ENCODE measurements around the gene POLR2I. TPM values are rescaled to one million over a fixed set of nuclear protein-coding genes. Genes with fewer than 3 reads are reported as not detected.

POLR2I gene
- total and polyA plus RNA-seq, 4 donors: 11.4 to 110 (median 61.1) TPM

- Histone ChIP-seq H3K36me3 (ENCODE audit: control insufficient read depth in 4 of 4, insufficient read depth in 3 of 4, low read depth in 1 of 4, low read length in 3 of 4) (no peaks in the 10 kb centered on the region), H3K4me3 (ENCODE audit: low read depth in 1 of 3, low read length in 3 of 3) (no peak overlapping the region), H3K4me1 (ENCODE audit: control insufficient read depth in 4 of 4, insufficient read depth in 4 of 4, low read length in 3 of 4) (no peaks in the 10 kb centered on the region), H3K9ac (ENCODE audit: low read depth in 1 of 2, low read length in 2 of 2) (no peak overlapping the region), H3K27me3 (ENCODE audit: control insufficient read depth in 4 of 4, insufficient read depth in 4 of 4, low read length in 3 of 4) (no peaks in the 10 kb centered on the region), H3K27ac (ENCODE audit: low read depth in 1 of 2, low read length in 2 of 2) (no peak overlapping the region), H3K9me3 (ENCODE audit: control insufficient read depth in 4 of 4, low read length in 3 of 4) (no peaks in the 10 kb centered on the region)
- 96% methylated on average over 5 of the region's 5 CpGs for WGBS
- TF ChIP-seq CTCF (IDR thresholded peaks at IDR 0.05; ENCODE audit: low read depth, low read length, missing input control) (no peak), REST (IDR thresholded peaks at IDR 0.05) (no peak), YY1 (IDR thresholded peaks at IDR 0.05) (no peak), TAF1 (conservative IDR thresholded peaks at IDR 0.05) (no peak), NR2F2 (IDR thresholded peaks at IDR 0.05) (no peak), HNF4G (IDR thresholded peaks at IDR 0.05) (no peak), GABPA (IDR thresholded peaks at IDR 0.05 in 1 of 2, conservative IDR thresholded peaks at IDR 0.05 in 1 of 2) (no peak)
- DNase-seq (ENCODE audit: low spot score): no peak
These were observed 24.8 kb downstream of the POLR2I start for GRCh38 chr19:36089847-36090246.

- Histone ChIP-seq H3K9ac (ENCODE audit: low read depth in 1 of 2, low read length in 2 of 2) (no peak overlapping the region), H3K27me3 (ENCODE audit: control insufficient read depth in 4 of 4, insufficient read depth in 4 of 4, low read length in 3 of 4) (no peaks in the 10 kb centered on the region), H3K36me3 (ENCODE audit: control insufficient read depth in 4 of 4, insufficient read depth in 3 of 4, low read depth in 1 of 4, low read length in 3 of 4) (peaks cover 0 to 2% (median 0%) of the 10 kb centered on the region in 4 donors), H3K27ac (ENCODE audit: low read depth in 1 of 2, low read length in 2 of 2) (no peak overlapping the region), H3K4me1 (ENCODE audit: control insufficient read depth in 4 of 4, insufficient read depth in 4 of 4, low read length in 3 of 4) (no peaks in the 10 kb centered on the region), H3K9me3 (ENCODE audit: control insufficient read depth in 4 of 4, low read length in 3 of 4) (no peaks in the 10 kb centered on the region), H3K4me3 (ENCODE audit: low read depth in 1 of 3, low read length in 3 of 3) (no peak overlapping the region)
- no peak for TF ChIP-seq GABPA (IDR thresholded peaks at IDR 0.05 in 1 of 2, conservative IDR thresholded peaks at IDR 0.05 in 1 of 2)
- no peak for TF ChIP-seq JUND (IDR thresholded peaks at IDR 0.05)
- no peak for TF ChIP-seq REST (IDR thresholded peaks at IDR 0.05)
- no peak for TF ChIP-seq NR2F2 (IDR thresholded peaks at IDR 0.05)
- no peak for TF ChIP-seq MAX (IDR thresholded peaks at IDR 0.05)
- no peak for TF ChIP-seq HNF4A (conservative IDR thresholded peaks at IDR 0.05)
- no peak for TF ChIP-seq SP1 (IDR thresholded peaks at IDR 0.05)
- no peak for TF ChIP-seq YY1 (IDR thresholded peaks at IDR 0.05)
- TF ChIP-seq HNF4G (IDR thresholded peaks at IDR 0.05): no peak
- TF ChIP-seq ATF3 (IDR thresholded peaks at IDR 0.05): no peak
- TF ChIP-seq TAF1 (conservative IDR thresholded peaks at IDR 0.05): no peak
- no peak for TF ChIP-seq EGR1 (IDR thresholded peaks at IDR 0.05; ENCODE audit: low read depth in 2 of 2)
- TF ChIP-seq CTCF (IDR thresholded peaks at IDR 0.05; ENCODE audit: low read depth, low read length, missing input control): no peak
- 93% methylated on average over 9 of the region's 9 CpGs for WGBS
- DNase-seq (ENCODE audit: low spot score): no peak
These were observed 28.3 kb downstream of the POLR2I start for GRCh38 chr19:36086326-36086725.
